Measurements from ENCODE around the gene POP4.

POP4 gene

GRCh38 chr19:29628661-29629385, 22.7 kb downstream of the POP4 start:
- Histone ChIP-seq H3K14ac (ENCODE audit: low read length in 2 of 2) (no peak overlapping the region), H4K91ac (ENCODE audit: low read length) (no peak overlapping the region), H3K4me3 (ENCODE audit: insufficient read depth in 1 of 2, low read depth in 1 of 2, low read length in 2 of 2) (no peak overlapping the region), H3K4ac (ENCODE audit: low read depth in 1 of 2, low read length in 2 of 2) (no peak overlapping the region), H3K4me1 (ENCODE audit: control insufficient read depth, insufficient read depth, low read depth, low read length) (peaks cover 3% of the 10 kb centered on the region), H3K9ac (ENCODE audit: low read length) (no peak overlapping the region), H2AFZ (ENCODE audit: low read depth, low read length) (no peak overlapping the region), H2BK15ac (ENCODE audit: low read depth, poor library complexity, severe bottlenecking) (no peak overlapping the region), H3K4me2 (ENCODE audit: low read length, poor library complexity, severe bottlenecking) (no peak overlapping the region), H2BK120ac (ENCODE audit: low read depth, low read length) (no peak overlapping the region), H3K36me3 (ENCODE audit: control insufficient read depth in 1 of 2, insufficient read depth in 2 of 2, low read depth in 1 of 2, low read length in 2 of 2) (no peaks in the 10 kb centered on the region), H3K79me1 (replicated peaks; ENCODE audit: low read length, poor library complexity, severe bottlenecking) (no peaks in the 10 kb centered on the region), H2BK12ac (ENCODE audit: low read length in 2 of 2) (no peak overlapping the region), H3K18ac (ENCODE audit: low read depth in 1 of 2, low read length in 2 of 2) (no peak overlapping the region), H2BK5ac (ENCODE audit: low read depth, low read length, poor library complexity, severe bottlenecking) (no peak overlapping the region), H3K23ac (ENCODE audit: low read length in 2 of 2) (no peak overlapping the region), H3K27ac (ENCODE audit: low read length, poor library complexity, severe bottlenecking) (no peak overlapping the region), H3K27me3 (ENCODE audit: control insufficient read depth in 1 of 2, insufficient read depth in 1 of 2, low read length in 2 of 2) (peaks cover 0 to 3% of the 10 kb centered on the region in 2 experiments), H3K9me3 (ENCODE audit: control insufficient read depth, low read length) (peaks cover 1% of the 10 kb centered on the region), H4K8ac (ENCODE audit: low read length) (no peak overlapping the region), H2AK5ac (ENCODE audit: low read length, severe bottlenecking) (no peak overlapping the region)
- 88% methylated on average over 16 of the region's 16 CpGs for WGBS
- no peak for DNase-seq

DNA sequence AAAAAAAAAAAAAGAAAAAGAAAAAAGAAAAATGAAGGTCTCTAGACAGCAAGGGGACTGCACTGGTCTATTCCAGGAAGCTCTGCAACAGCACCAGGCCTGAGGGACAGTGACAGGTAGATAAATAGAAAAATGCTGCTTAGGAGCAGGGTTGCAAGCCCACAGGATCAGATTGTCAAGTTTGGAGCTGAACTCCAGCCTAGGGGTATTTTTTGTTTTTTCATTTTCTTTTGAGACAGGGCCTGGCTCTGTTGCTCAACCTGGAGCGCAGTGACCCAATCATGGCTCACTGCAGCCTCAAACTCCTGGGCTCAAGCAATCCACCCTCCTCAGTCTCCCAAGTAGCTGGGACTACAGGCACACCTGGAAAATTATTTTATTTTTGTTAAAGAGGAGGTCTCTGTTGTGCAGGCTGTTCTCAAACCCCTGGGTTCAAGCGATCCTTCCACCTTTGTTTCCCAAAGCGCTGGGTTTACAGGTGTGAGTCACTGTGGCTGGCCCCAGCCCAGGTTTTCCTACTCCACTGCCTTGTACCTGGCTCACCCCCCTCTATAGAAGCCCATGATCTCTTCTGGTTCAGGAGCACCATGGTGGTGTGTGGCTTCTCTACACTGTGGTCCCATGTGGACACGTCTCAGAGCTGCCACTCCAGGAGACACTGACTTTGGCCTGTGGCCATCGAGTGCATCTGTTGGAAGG, 23.9 kb downstream of the POP4 start:
- no peak overlapping the region for H3K27ac ChIP-seq (ENCODE audit: low read length, poor library complexity, severe bottlenecking)
- 83% methylated on average over 4 of the region's 5 CpGs for WGBS
- no peaks in the 10 kb centered on the region for H3K4me1 ChIP-seq (ENCODE audit: control insufficient read depth, insufficient read depth, low read depth, low read length)
- H4K8ac ChIP-seq (ENCODE audit: low read length): no peak overlapping the region
- peaks cover 4% of the 10 kb centered on the region for H3K9me3 ChIP-seq (ENCODE audit: control insufficient read depth, low read length)
- no peak overlapping the region for H2BK12ac ChIP-seq (ENCODE audit: low read length in 2 of 2)
- no peak overlapping the region for H3K14ac ChIP-seq (ENCODE audit: low read length in 2 of 2)
- no peaks in the 10 kb centered on the region for H3K79me1 ChIP-seq (replicated peaks; ENCODE audit: low read length, poor library complexity, severe bottlenecking)
- H3K9ac ChIP-seq (ENCODE audit: low read length): no peak overlapping the region
- no peak overlapping the region for H3K4me3 ChIP-seq (ENCODE audit: insufficient read depth in 1 of 2, low read depth in 1 of 2, low read length in 2 of 2)
- no peak for DNase-seq
- H2AK5ac ChIP-seq (ENCODE audit: low read length, severe bottlenecking): no peak overlapping the region
- peaks cover 0 to 12% of the 10 kb centered on the region in 2 experiments for H3K27me3 ChIP-seq (ENCODE audit: control insufficient read depth in 1 of 2, insufficient read depth in 1 of 2, low read length in 2 of 2)
- H3K4me2 ChIP-seq (ENCODE audit: low read length, poor library complexity, severe bottlenecking): no peak overlapping the region
- H3K23ac ChIP-seq (ENCODE audit: low read length in 2 of 2): no peak overlapping the region
- no peak overlapping the region for H2BK15ac ChIP-seq (ENCODE audit: low read depth, poor library complexity, severe bottlenecking)
- H3K36me3 ChIP-seq (ENCODE audit: control insufficient read depth in 1 of 2, insufficient read depth in 2 of 2, low read depth in 1 of 2, low read length in 2 of 2): no peaks in the 10 kb centered on the region
- H2BK120ac ChIP-seq (ENCODE audit: low read depth, low read length): no peak overlapping the region
- H3K4ac ChIP-seq (ENCODE audit: low read depth in 1 of 2, low read length in 2 of 2): no peak overlapping the region
- no peak overlapping the region for H3K18ac ChIP-seq (ENCODE audit: low read depth in 1 of 2, low read length in 2 of 2)
- H4K91ac ChIP-seq (ENCODE audit: low read length): no peak overlapping the region
- no peak overlapping the region for H2AFZ ChIP-seq (ENCODE audit: low read depth, low read length)
- no peak overlapping the region for H2BK5ac ChIP-seq (ENCODE audit: low read depth, low read length, poor library complexity, severe bottlenecking)

GRCh38 chr19:29630655-29631054, 24.6 kb downstream of the POP4 start:
- no peak overlapping the region for H2BK120ac ChIP-seq (ENCODE audit: low read depth, low read length)
- no peaks in the 10 kb centered on the region for H3K4me1 ChIP-seq (ENCODE audit: control insufficient read depth, insufficient read depth, low read depth, low read length)
- no peak overlapping the region for H3K4me2 ChIP-seq (ENCODE audit: low read length, poor library complexity, severe bottlenecking)
- H3K23ac ChIP-seq (ENCODE audit: low read length in 2 of 2): no peak overlapping the region
- no peak overlapping the region for H2BK12ac ChIP-seq (ENCODE audit: low read length in 2 of 2)
- peaks cover 4% of the 10 kb centered on the region for H3K9me3 ChIP-seq (ENCODE audit: control insufficient read depth, low read length)
- H4K8ac ChIP-seq (ENCODE audit: low read length): no peak overlapping the region
- no peak overlapping the region for H3K18ac ChIP-seq (ENCODE audit: low read depth in 1 of 2, low read length in 2 of 2)
- DNase-seq: no peak
- WGBS: 71% methylated on average over 2 of the region's 2 CpGs
- H4K91ac ChIP-seq (ENCODE audit: low read length): no peak overlapping the region
- H2BK15ac ChIP-seq (ENCODE audit: low read depth, poor library complexity, severe bottlenecking): no peak overlapping the region
- H2BK5ac ChIP-seq (ENCODE audit: low read depth, low read length, poor library complexity, severe bottlenecking): no peak overlapping the region
- H3K14ac ChIP-seq (ENCODE audit: low read length in 2 of 2): no peak overlapping the region
- no peak overlapping the region for H3K4ac ChIP-seq (ENCODE audit: low read depth in 1 of 2, low read length in 2 of 2)
- H3K79me1 ChIP-seq (replicated peaks; ENCODE audit: low read length, poor library complexity, severe bottlenecking): no peaks in the 10 kb centered on the region
- H3K4me3 ChIP-seq (ENCODE audit: insufficient read depth in 1 of 2, low read depth in 1 of 2, low read length in 2 of 2): no peak overlapping the region
- H3K36me3 ChIP-seq (ENCODE audit: control insufficient read depth in 1 of 2, insufficient read depth in 2 of 2, low read depth in 1 of 2, low read length in 2 of 2): no peaks in the 10 kb centered on the region
- no peak overlapping the region for H2AK5ac ChIP-seq (ENCODE audit: low read length, severe bottlenecking)
- no peak overlapping the region for H2AFZ ChIP-seq (ENCODE audit: low read depth, low read length)
- H3K27me3 ChIP-seq (ENCODE audit: control insufficient read depth in 1 of 2, insufficient read depth in 1 of 2, low read length in 2 of 2): peaks cover 0 to 12% of the 10 kb centered on the region in 2 experiments
- H3K27ac ChIP-seq (ENCODE audit: low read length, poor library complexity, severe bottlenecking): no peak overlapping the region
- no peak overlapping the region for H3K9ac ChIP-seq (ENCODE audit: low read length)

GRCh38 chr19:29631450-29631849, 25.4 kb downstream of the POP4 start:
- no peak for DNase-seq
- 93% methylated on average over 3 of the region's 3 CpGs for WGBS
- Histone ChIP-seq H3K79me1 (replicated peaks; ENCODE audit: low read length, poor library complexity, severe bottlenecking) (no peaks in the 10 kb centered on the region), H3K4me2 (ENCODE audit: low read length, poor library complexity, severe bottlenecking) (no peak overlapping the region), H2BK15ac (ENCODE audit: low read depth, poor library complexity, severe bottlenecking) (no peak overlapping the region), H3K14ac (ENCODE audit: low read length in 2 of 2) (no peak overlapping the region), H3K9me3 (ENCODE audit: control insufficient read depth, low read length) (peaks cover 4% of the 10 kb centered on the region), H2AFZ (ENCODE audit: low read depth, low read length) (no peak overlapping the region), H3K27me3 (ENCODE audit: control insufficient read depth in 1 of 2, insufficient read depth in 1 of 2, low read length in 2 of 2) (peaks cover 0 to 12% of the 10 kb centered on the region in 2 experiments), H3K23ac (ENCODE audit: low read length in 2 of 2) (no peak overlapping the region), H3K27ac (ENCODE audit: low read length, poor library complexity, severe bottlenecking) (no peak overlapping the region), H3K4me1 (ENCODE audit: control insufficient read depth, insufficient read depth, low read depth, low read length) (no peaks in the 10 kb centered on the region), H2BK12ac (ENCODE audit: low read length in 2 of 2) (no peak overlapping the region), H4K91ac (ENCODE audit: low read length) (no peak overlapping the region), H3K9ac (ENCODE audit: low read length) (no peak overlapping the region), H2BK120ac (ENCODE audit: low read depth, low read length) (no peak overlapping the region), H2AK5ac (ENCODE audit: low read length, severe bottlenecking) (no peak overlapping the region), H4K8ac (ENCODE audit: low read length) (no peak overlapping the region), H3K18ac (ENCODE audit: low read depth in 1 of 2, low read length in 2 of 2) (no peak overlapping the region), H2BK5ac (ENCODE audit: low read depth, low read length, poor library complexity, severe bottlenecking) (no peak overlapping the region), H3K36me3 (ENCODE audit: control insufficient read depth in 1 of 2, insufficient read depth in 2 of 2, low read depth in 1 of 2, low read length in 2 of 2) (no peaks in the 10 kb centered on the region), H3K4me3 (ENCODE audit: insufficient read depth in 1 of 2, low read depth in 1 of 2, low read length in 2 of 2) (no peak overlapping the region), H3K4ac (ENCODE audit: low read depth in 1 of 2, low read length in 2 of 2) (no peak overlapping the region)
